BLaER1 (cell line): ENCODE measurements around the gene ACTRT2.
A peak's percentile ranks its signal among the peaks of the same experiment; 100 is the strongest.

ENCODE experiments used
- H3K27ac ChIP-seq: shearing (Covaris generic); formaldehyde crosslinking; 2 replicates; pipeline ENCODE4 v1.8.1; 2022
- H3K27me3 ChIP-seq: shearing (Covaris generic); formaldehyde crosslinking; 2 replicates; pipeline ENCODE4 v1.8.1; 2022
- H3K36me3 ChIP-seq: shearing (Covaris generic); formaldehyde crosslinking; 2 replicates; pipeline ENCODE4 v1.8.1; 2022
- H3K4me1 ChIP-seq: shearing (Covaris generic); formaldehyde crosslinking; 2 replicates; pipeline ENCODE4 v1.8.1; 2022
- H3K4me2 ChIP-seq: shearing (Covaris generic); formaldehyde crosslinking; 2 replicates; pipeline ENCODE4 v1.8.1; 2022
- H3K4me3 ChIP-seq: shearing (Covaris generic); formaldehyde crosslinking; 2 replicates; pipeline ENCODE4 v1.8.1; 2022
- H3K9ac ChIP-seq: shearing (Covaris generic); formaldehyde crosslinking; 2 replicates; pipeline ENCODE4 v1.8.1; 2022
- H3K9me3 ChIP-seq: shearing (Covaris generic); formaldehyde crosslinking; 2 replicates; pipeline ENCODE4 v1.8.1; 2022
- H4K20me1 ChIP-seq: shearing (Covaris generic); formaldehyde crosslinking; 2 replicates; pipeline ENCODE4 v1.8.1; 2022
- Cebpa-rat ChIP-seq: shearing (Covaris generic); IDR thresholded peaks from 2 replicates; pipeline ENCODE4 v1.8.1; 2022

Gene ACTRT2

GRCh38 chr1:3009556-3009955 is 11.7 kb upstream of the ACTRT2 start:
- no peak overlapping the region for H3K27ac ChIP-seq
- H4K20me1 ChIP-seq = peaks cover 25% of the 10 kb centered on the region
- H3K9ac ChIP-seq = no peak overlapping the region
- no peak for TF ChIP-seq Cebpa-rat
- H3K4me2 ChIP-seq = no peak overlapping the region
- H3K4me3 ChIP-seq = no peak overlapping the region
- H3K9me3 ChIP-seq = peaks cover 43% of the 10 kb centered on the region
- H3K36me3 ChIP-seq = no peaks in the 10 kb centered on the region
- peaks cover 18% of the 10 kb centered on the region; the same call in 1 of the 2 replicates for H3K27me3 ChIP-seq
- peaks cover 33% of the 10 kb centered on the region for H3K4me1 ChIP-seq

- peaks cover 18% of the 10 kb centered on the region for H3K4me1 ChIP-seq
- no peak overlapping the region for H3K4me2 ChIP-seq
- H3K27me3 ChIP-seq = peaks cover 27% of the 10 kb centered on the region
- H3K9ac ChIP-seq = no peak overlapping the region
- peaks cover 39% of the 10 kb centered on the region for H3K9me3 ChIP-seq
- H3K4me3 ChIP-seq = no peak overlapping the region
- H3K27ac ChIP-seq = no peak overlapping the region
- no peak for TF ChIP-seq Cebpa-rat
- no peaks in the 10 kb centered on the region for H3K36me3 ChIP-seq
- peaks cover 27% of the 10 kb centered on the region; the same call in 1 of the 2 replicates for H4K20me1 ChIP-seq
Observed at GRCh38 chr1:3011127-3011526, 10.1 kb upstream of the ACTRT2 start.

GRCh38 chr1:3011631-3012455 is 9.4 kb upstream of the ACTRT2 start:
- TF ChIP-seq Cebpa-rat = no peak
- no peak overlapping the region for H3K4me3 ChIP-seq
- H3K9me3 ChIP-seq = peaks cover 32% of the 10 kb centered on the region
- peak overlapping the region; percentile 74 for H3K4me2 ChIP-seq
- H3K27ac ChIP-seq = no peak overlapping the region
- H3K36me3 ChIP-seq = no peaks in the 10 kb centered on the region
- H3K4me1 ChIP-seq = peaks cover 18% of the 10 kb centered on the region
- peaks cover 29% of the 10 kb centered on the region for H3K27me3 ChIP-seq
- H4K20me1 ChIP-seq = peaks cover 27% of the 10 kb centered on the region; the same call in 1 of the 2 replicates
- H3K9ac ChIP-seq = no peak overlapping the region

- no peaks in the 10 kb centered on the region for H3K36me3 ChIP-seq
- no peak overlapping the region for H3K9ac ChIP-seq
- peaks cover 27% of the 10 kb centered on the region; the same call in 1 of the 2 replicates for H4K20me1 ChIP-seq
- H3K27me3 ChIP-seq = peaks cover 32% of the 10 kb centered on the region
- no peak overlapping the region for H3K27ac ChIP-seq
- peak overlapping the region; percentile 74 for H3K4me2 ChIP-seq
- H3K4me1 ChIP-seq = peaks cover 18% of the 10 kb centered on the region
- H3K4me3 ChIP-seq = no peak overlapping the region
- H3K9me3 ChIP-seq = peaks cover 24% of the 10 kb centered on the region
- no peak for TF ChIP-seq Cebpa-rat
Observed at GRCh38 chr1:3012456-3013291, 8.6 kb upstream of the ACTRT2 start.

GRCh38 chr1:3013371-3014049 is 7.8 kb upstream of the ACTRT2 start:
- Histone ChIP-seq H3K36me3 (no peaks in the 10 kb centered on the region), H3K9me3 (peaks cover 15% of the 10 kb centered on the region), H3K9ac (no peak overlapping the region), H3K4me3 (no peak overlapping the region), H3K27ac (no peak overlapping the region), H3K27me3 (peaks cover 33% of the 10 kb centered on the region), H3K4me2 (peak overlapping the region; percentile 74; the same call in 1 of the 2 replicates), H3K4me1 (peaks cover 18% of the 10 kb centered on the region), H4K20me1 (peaks cover 27% of the 10 kb centered on the region; the same call in 1 of the 2 replicates)
- TF ChIP-seq Cebpa-rat = no peak

GRCh38 chr1:3014050-3014440 is 7.2 kb upstream of the ACTRT2 start:
- Histone ChIP-seq H3K9me3 (peaks cover 10% of the 10 kb centered on the region), H3K9ac (no peak overlapping the region)
- no peak for TF ChIP-seq Cebpa-rat

GRCh38 chr1:3014443-3015268 is 6.6 kb upstream of the ACTRT2 start:
- Histone ChIP-seq H3K27me3 (peaks cover 33% of the 10 kb centered on the region), H3K9me3 (peaks cover 4% of the 10 kb centered on the region), H3K9ac (no peak overlapping the region), H3K4me3 (no peak overlapping the region), H3K27ac (no peak overlapping the region), H4K20me1 (peaks cover 27% of the 10 kb centered on the region; the same call in 1 of the 2 replicates), H3K4me2 (no peak overlapping the region), H3K36me3 (no peaks in the 10 kb centered on the region), H3K4me1 (peaks cover 18% of the 10 kb centered on the region)
- TF ChIP-seq Cebpa-rat = no peak

More at GRCh38 chr1:3014050-3014440, 7.2 kb upstream of the ACTRT2 start:
- H3K36me3 ChIP-seq = no peaks in the 10 kb centered on the region
- H3K27ac ChIP-seq = no peak overlapping the region
- H3K4me2 ChIP-seq = no peak overlapping the region
- H3K4me1 ChIP-seq = peaks cover 18% of the 10 kb centered on the region
- peaks cover 27% of the 10 kb centered on the region; the same call in 1 of the 2 replicates for H4K20me1 ChIP-seq
- no peak overlapping the region for H3K4me3 ChIP-seq
- H3K27me3 ChIP-seq = peaks cover 33% of the 10 kb centered on the region

GRCh38 chr1:3015269-3015635 is 6.0 kb upstream of the ACTRT2 start:
- H3K4me3 ChIP-seq = no peak overlapping the region
- no peaks in the 10 kb centered on the region for H3K9me3 ChIP-seq
- H4K20me1 ChIP-seq = peaks cover 27% of the 10 kb centered on the region; the same call in 1 of the 2 replicates
- H3K27me3 ChIP-seq = peaks cover 33% of the 10 kb centered on the region
- H3K36me3 ChIP-seq = no peaks in the 10 kb centered on the region
- H3K4me1 ChIP-seq = peaks cover 18% of the 10 kb centered on the region
- H3K9ac ChIP-seq = no peak overlapping the region
- TF ChIP-seq Cebpa-rat = no peak
- no peak overlapping the region for H3K4me2 ChIP-seq
- no peak overlapping the region for H3K27ac ChIP-seq

- no peak for TF ChIP-seq Cebpa-rat
- no peak overlapping the region for H3K4me2 ChIP-seq
- H3K4me3 ChIP-seq = no peak overlapping the region
- H4K20me1 ChIP-seq = peaks cover 27% of the 10 kb centered on the region; the same call in 1 of the 2 replicates
- H3K36me3 ChIP-seq = no peaks in the 10 kb centered on the region
- no peak overlapping the region for H3K27ac ChIP-seq
- no peak overlapping the region for H3K9ac ChIP-seq
- peaks cover 33% of the 10 kb centered on the region for H3K27me3 ChIP-seq
- peaks cover 18% of the 10 kb centered on the region for H3K4me1 ChIP-seq
- H3K9me3 ChIP-seq = no peaks in the 10 kb centered on the region
Observed at GRCh38 chr1:3015744-3016143, 5.5 kb upstream of the ACTRT2 start.
